Fibroblast of lung (primary cell): ENCODE measurements around the gene CAMK1D.

Experiments used
- CTCF ChIP-seq, 2 donors: IDR thresholded peaks in 1 of 2; conservative IDR thresholded peaks in 1 of 2; 1 replicate in 1 of 2; 2 replicates in 1 of 2; pipeline ENCODE4 v1.5.1; 2011 to 2012; ENCODE audit warnings: low read length in 2 of 2, control low read depth in 1 of 2, inconsistent platforms in 1 of 2, low read depth in 1 of 2, mild to moderate bottlenecking in 1 of 2
- EZH2 ChIP-seq: IDR thresholded peaks from 2 replicates; pipeline ENCODE4 v1.5.1; 2012; ENCODE audit warnings: low read length, control low read depth, mild to moderate bottlenecking; ENCODE audit errors: missing control alignments

DNA sequence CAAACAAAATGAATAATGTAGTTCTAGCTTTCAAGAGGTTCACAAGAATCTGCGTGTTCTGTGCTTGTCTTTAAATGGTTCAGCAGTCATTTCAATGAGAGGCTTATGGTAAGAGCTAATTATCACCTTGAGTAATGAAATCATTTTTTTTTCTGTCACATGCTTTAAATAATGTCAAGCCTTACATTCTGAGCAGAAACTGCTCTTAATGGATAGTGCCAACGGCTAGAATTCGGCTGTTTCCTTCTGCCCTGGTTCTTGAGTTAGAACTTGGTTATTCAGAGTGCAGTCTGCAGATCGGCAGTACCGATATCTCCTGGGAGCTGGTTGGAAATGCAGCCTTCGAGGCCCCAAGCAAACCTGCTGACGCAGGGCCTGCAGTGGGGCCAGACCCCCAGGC is 316.2 kb downstream of the CAMK1D start:
- no peak for TF ChIP-seq EZH2
- TF ChIP-seq CTCF (conservative IDR thresholded peaks at IDR 0.05 in 1 of 2, IDR thresholded peaks at IDR 0.05 in 1 of 2; ENCODE audit: low read depth in 1 of 2, low read length in 2 of 2), result no peak
